ENCODE data around the gene C20orf96. TPM values are rescaled to one million over a fixed set of nuclear protein-coding genes. Genes with fewer than 3 reads are reported as not detected.

The C20orf96 gene
- total RNA-seq, 1 donor from 2014 or later = 0.79 TPM

GRCh38 chr20:325045-325888, 34.7 kb upstream of the C20orf96 start, which contains the start of gene SOX12:
Gene SOX12, plus strand, starts transcription at chr20:325552. Its CDS starts 373 bp downstream, at chr20:325925.
- TF ChIP-seq CTCF (IDR thresholded peaks at IDR 0.05; ENCODE audit: insufficient read depth, low read length, severe bottlenecking) = no peak
- FAIRE-seq = no peak
- Histone ChIP-seq H3K27me3 (ENCODE audit: control insufficient read depth, insufficient read depth, low read length) (no peaks in the 10 kb centered on the region), H3K4me3 (ENCODE audit: low read depth, low read length) (peak within 1 kb of the TSS; percentile 67), H3K36me3 (ENCODE audit: control insufficient read depth, insufficient read depth, low read length) (no peaks in the 10 kb centered on the region)
- peak; percentile 72 for DNase-seq (ENCODE audit: low read depth)

- H3K4me3 ChIP-seq (ENCODE audit: low read depth, low read length) = peak overlapping the region; percentile 67
- FAIRE-seq = no peak
- peak; percentile 47 for TF ChIP-seq CTCF (IDR thresholded peaks at IDR 0.05; ENCODE audit: insufficient read depth, low read length, severe bottlenecking)
- DNase-seq (ENCODE audit: low read depth) = peak; percentile 69
- H3K36me3 ChIP-seq (ENCODE audit: control insufficient read depth, insufficient read depth, low read length) = no peaks in the 10 kb centered on the region
- no peaks in the 10 kb centered on the region for H3K27me3 ChIP-seq (ENCODE audit: control insufficient read depth, insufficient read depth, low read length)
These were observed 33.9 kb upstream of the C20orf96 start for GRCh38 chr20:324177-325044.

DNA sequence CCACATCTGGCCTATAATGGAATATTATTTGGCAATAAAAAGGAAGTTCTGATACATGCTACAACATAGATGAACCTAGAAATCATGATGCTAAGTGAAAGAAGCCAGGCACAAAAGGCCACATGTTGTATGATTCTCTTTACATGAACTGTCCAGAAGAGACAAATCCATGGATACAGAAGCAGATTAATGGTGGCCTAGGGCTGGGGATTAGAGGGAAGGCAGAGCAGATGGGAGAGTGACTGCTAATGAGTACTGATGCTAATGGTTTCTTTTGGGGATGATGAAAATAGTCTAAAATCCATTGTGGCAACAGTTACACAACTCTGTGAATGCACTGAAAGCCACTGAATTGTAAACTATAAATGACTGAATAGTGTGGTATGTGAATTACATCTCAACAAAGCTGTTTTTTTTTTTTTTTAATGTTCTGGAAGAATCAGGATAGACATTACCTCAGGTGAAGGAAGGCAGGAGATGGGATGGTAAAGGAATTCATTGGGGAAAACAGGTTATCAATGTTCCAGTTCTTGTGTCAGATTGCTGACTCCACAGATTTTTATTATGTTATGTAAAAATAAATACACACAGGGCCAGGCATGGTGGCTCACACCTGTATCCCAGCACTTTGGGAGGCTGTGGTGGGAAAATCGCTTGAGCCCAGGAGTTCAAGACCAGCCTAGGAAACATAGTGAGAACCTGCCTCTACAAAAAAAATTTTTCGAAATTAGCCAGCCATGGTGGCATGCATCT, 25.9 kb upstream of the C20orf96 start:
- H3K36me3 ChIP-seq (ENCODE audit: control insufficient read depth, insufficient read depth, low read length) = no peaks in the 10 kb centered on the region
- H3K4me3 ChIP-seq (ENCODE audit: low read depth, low read length) = no peak overlapping the region
- DNase-seq (ENCODE audit: low read depth) (no peak), FAIRE-seq (no peak)
- H3K27me3 ChIP-seq (ENCODE audit: control insufficient read depth, insufficient read depth, low read length) = no peaks in the 10 kb centered on the region
- no peak for TF ChIP-seq CTCF (IDR thresholded peaks at IDR 0.05; ENCODE audit: insufficient read depth, low read length, severe bottlenecking)

- no peak for TF ChIP-seq CTCF (IDR thresholded peaks at IDR 0.05; ENCODE audit: insufficient read depth, low read length, severe bottlenecking)
- no peaks in the 10 kb centered on the region for H3K36me3 ChIP-seq (ENCODE audit: control insufficient read depth, insufficient read depth, low read length)
- FAIRE-seq = no peak
- peak; percentile 95 for DNase-seq (ENCODE audit: low read depth)
- no peaks in the 10 kb centered on the region for H3K27me3 ChIP-seq (ENCODE audit: control insufficient read depth, insufficient read depth, low read length)
- H3K4me3 ChIP-seq (ENCODE audit: low read depth, low read length) = no peak overlapping the region
These were observed 23.4 kb upstream of the C20orf96 start for GRCh38 chr20:313948-314347.

- Histone ChIP-seq H3K36me3 (ENCODE audit: control insufficient read depth, insufficient read depth, low read length) (no peaks in the 10 kb centered on the region), H3K27me3 (ENCODE audit: control insufficient read depth, insufficient read depth, low read length) (no peaks in the 10 kb centered on the region), H3K4me3 (ENCODE audit: low read depth, low read length) (no peak overlapping the region)
- no peak for DNase-seq (ENCODE audit: low read depth)
- no peak for FAIRE-seq
- TF ChIP-seq CTCF (IDR thresholded peaks at IDR 0.05; ENCODE audit: insufficient read depth, low read length, severe bottlenecking) = no peak
These were observed 22.9 kb upstream of the C20orf96 start for GRCh38 chr20:313402-313801.
